ENCODE results near the gene ZNF431.
"Not testable (repeated sequence)": the region's sequence is repeated elsewhere in the genome, so short reads cannot be mapped to it uniquely, and the experiment has no call there.

ZNF431 gene

DNA sequence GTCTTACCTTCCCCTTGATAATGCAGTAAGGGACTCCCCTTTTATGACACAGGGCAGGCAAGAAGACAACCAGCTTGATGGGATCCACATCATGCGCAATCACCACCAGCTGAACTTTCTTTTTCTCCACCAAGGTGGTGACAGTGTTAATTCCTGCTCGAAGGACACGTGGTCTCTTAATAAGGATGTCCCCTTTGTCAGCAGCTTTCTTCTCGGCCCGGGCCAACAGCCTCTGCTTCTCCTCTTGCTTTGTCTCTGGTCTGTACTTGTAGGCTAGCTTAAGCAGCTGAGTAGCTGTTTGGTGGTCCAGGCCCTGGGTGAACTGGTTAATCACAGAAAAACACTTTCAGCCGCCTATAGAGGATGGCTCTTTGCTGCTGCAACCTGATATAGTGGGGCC lies 8.0 kb downstream of the ZNF431 start:
- Histone ChIP-seq H3K36me3 (ENCODE audit: control insufficient read depth, insufficient read depth, low read length) (peaks cover 39% of the 10 kb centered on the region), H3K4me3 (ENCODE audit: low read depth, low read length) (no peak overlapping the region), H3K4me1 (ENCODE audit: control insufficient read depth, insufficient read depth, low read length) (peaks cover 3% of the 10 kb centered on the region), H3K27me3 (ENCODE audit: control insufficient read depth, insufficient read depth, low read length) (no peaks in the 10 kb centered on the region), H3K9me3 (ENCODE audit: control insufficient read depth, insufficient read depth, low read length) (peaks cover 6% of the 10 kb centered on the region), H3K9ac (ENCODE audit: low read depth, low read length) (no peak overlapping the region)

DNA sequence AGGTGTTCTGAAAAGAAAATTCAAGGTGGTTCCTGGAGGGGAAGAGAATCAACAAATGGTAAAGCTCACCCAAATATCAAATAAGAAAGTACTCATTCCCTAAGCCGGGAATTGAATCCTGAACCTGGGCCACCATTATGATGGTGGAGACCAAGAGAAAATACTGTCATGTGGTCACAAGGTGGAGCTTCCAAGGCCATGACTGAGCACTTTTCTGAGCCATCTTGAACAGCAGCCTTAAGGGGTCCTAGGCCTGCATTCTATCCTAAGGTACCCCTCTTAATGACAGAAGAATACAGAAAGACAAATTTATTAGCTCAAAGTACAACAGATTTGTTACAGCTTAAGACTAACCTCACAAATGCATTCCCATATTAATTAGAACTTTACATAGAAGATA lies 9.6 kb downstream of the ZNF431 start:
- Histone ChIP-seq H3K27me3 (ENCODE audit: control insufficient read depth, insufficient read depth, low read length) (no peaks in the 10 kb centered on the region), H3K9me3 (ENCODE audit: control insufficient read depth, insufficient read depth, low read length) (peaks cover 6% of the 10 kb centered on the region), H3K9ac (ENCODE audit: low read depth, low read length) (no peak overlapping the region), H3K4me1 (ENCODE audit: control insufficient read depth, insufficient read depth, low read length) (peaks cover 3% of the 10 kb centered on the region), H3K4me3 (ENCODE audit: low read depth, low read length) (no peak overlapping the region), H3K36me3 (ENCODE audit: control insufficient read depth, insufficient read depth, low read length) (peaks cover 35% of the 10 kb centered on the region)

DNA sequence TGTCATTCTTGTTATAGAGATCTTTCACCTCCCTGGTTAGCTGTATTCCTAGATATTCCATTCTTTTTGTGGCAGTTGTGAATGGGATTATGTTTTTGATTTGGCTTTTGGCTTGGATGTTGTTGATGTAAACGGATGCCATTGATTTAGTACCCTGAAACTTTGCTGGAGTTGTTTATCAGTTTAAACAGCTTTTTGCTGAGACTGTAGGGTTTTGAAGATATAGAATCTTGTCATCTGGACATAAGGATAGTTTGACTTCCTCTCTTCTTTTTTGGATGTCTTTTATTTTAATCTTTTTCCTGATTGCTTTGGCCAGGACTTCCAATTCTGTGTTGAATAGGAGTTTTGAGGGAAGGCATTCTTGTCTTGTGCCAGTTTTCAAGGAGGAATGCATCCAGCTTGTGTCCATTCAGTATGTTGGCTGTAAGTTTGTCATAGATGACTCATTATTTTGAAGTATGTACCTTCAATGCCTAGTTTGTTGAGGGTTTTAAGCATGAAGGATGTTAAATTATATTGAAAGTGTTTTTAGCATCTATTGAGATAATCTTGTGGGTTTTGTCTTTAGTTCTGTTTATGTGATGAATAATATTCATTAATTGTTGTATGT lies 16.8 kb downstream of the ZNF431 start:
- Histone ChIP-seq H3K36me3 (ENCODE audit: control insufficient read depth, insufficient read depth, low read length) (peaks cover 5% of the 10 kb centered on the region), H3K27me3 (ENCODE audit: control insufficient read depth, insufficient read depth, low read length) (no peaks in the 10 kb centered on the region), H3K4me1 (ENCODE audit: control insufficient read depth, insufficient read depth, low read length) (no peaks in the 10 kb centered on the region), H3K9ac (ENCODE audit: low read depth, low read length) (no peak overlapping the region), H3K4me3 (ENCODE audit: low read depth, low read length) (no peak overlapping the region), H3K9me3 (ENCODE audit: control insufficient read depth, insufficient read depth, low read length) (no peaks in the 10 kb centered on the region)

DNA sequence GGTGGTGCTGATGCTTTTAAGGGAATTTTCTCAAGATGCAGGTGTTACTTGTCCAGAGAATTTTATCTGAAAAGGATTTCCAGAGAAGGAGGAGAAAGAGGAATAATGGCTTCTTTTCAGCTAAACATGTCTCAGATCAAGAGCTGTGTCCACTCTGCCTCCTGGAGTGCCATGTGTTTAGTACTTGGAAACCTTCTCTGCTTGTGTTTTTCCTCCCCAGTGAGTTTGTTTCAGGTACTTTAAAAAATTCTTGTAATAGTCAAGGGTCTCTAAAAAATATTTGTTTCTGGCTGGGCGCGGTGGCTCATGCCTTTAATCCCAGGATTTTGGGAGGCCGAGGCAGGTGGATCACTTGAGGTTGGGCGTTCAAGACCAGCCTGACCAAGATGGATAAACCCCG lies 22.7 kb downstream of the ZNF431 start:
- no peaks in the 10 kb centered on the region for H3K27me3 ChIP-seq (ENCODE audit: control insufficient read depth, insufficient read depth, low read length)
- H3K9ac ChIP-seq (ENCODE audit: low read depth, low read length): no peak overlapping the region
- no peak overlapping the region for H3K4me3 ChIP-seq (ENCODE audit: low read depth, low read length)
- H3K9me3 ChIP-seq (ENCODE audit: control insufficient read depth, insufficient read depth, low read length): no peaks in the 10 kb centered on the region
- H3K4me1 ChIP-seq (ENCODE audit: control insufficient read depth, insufficient read depth, low read length): no peaks in the 10 kb centered on the region
- H3K36me3 ChIP-seq (ENCODE audit: control insufficient read depth, insufficient read depth, low read length): peaks cover 5% of the 10 kb centered on the region

DNA sequence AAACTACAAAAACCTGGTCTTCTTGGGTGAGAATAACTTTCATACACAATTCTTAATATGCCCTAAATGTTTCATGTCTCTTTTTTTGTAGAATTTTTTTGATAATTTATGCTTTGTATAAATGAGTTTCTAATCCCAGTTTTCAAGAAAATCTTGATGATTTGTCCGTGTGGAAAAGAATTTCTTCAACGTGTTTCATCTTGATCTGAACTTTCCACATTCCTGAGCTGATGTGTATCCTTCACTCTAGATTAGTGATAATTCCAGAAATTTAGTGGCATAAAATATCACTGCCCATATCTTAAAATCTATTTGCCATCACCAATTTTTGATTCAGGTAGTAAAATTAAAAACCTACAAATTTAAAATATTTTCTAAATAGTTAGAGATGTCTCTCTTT lies 24.6 kb downstream of the ZNF431 start:
- Histone ChIP-seq H3K4me1 (ENCODE audit: control insufficient read depth, insufficient read depth, low read length) (no peaks in the 10 kb centered on the region), H3K36me3 (ENCODE audit: control insufficient read depth, insufficient read depth, low read length) (peaks cover 4% of the 10 kb centered on the region), H3K9ac (ENCODE audit: low read depth, low read length) (no peak overlapping the region), H3K9me3 (ENCODE audit: control insufficient read depth, insufficient read depth, low read length) (no peaks in the 10 kb centered on the region), H3K27me3 (ENCODE audit: control insufficient read depth, insufficient read depth, low read length) (no peaks in the 10 kb centered on the region), H3K4me3 (ENCODE audit: low read depth, low read length) (no peak overlapping the region)

DNA sequence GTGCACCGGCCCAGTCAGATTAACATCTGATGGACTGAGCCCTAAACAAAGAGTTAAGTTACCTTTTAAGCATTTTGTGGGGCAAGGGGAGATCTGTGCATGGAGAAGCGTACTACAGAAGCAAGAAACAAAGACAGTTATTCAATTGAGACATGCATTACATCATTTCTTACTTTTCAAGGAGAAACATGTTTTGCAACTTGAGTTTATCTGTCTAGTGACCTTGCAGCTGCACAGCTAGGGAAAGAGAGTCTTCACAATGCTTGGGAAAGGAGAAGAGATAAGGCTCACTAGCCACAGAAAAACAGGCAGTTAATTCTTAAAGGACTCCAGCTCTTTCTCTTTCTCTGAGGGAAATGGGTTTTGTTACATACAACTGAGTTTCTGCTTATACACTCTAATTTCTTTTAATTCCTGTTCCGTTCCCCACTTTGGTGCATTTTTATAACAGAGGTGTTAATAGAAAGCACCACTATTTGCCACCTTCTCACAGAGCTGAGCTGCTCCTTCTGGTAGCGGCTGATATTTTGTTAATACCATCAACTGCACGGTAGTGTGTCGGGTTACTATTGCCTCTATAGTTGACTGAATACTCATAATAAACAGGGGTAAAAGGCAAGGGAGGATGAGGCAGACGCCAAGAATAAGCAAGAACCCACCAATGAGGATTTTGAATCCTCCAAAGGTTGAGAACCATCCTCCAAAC lies 55.9 kb downstream of the ZNF431 start:
- no peak overlapping the region for H3K9ac ChIP-seq (ENCODE audit: low read depth, low read length)
- no peak overlapping the region for H3K4me3 ChIP-seq (ENCODE audit: low read depth, low read length)
- H3K36me3 ChIP-seq (ENCODE audit: control insufficient read depth, insufficient read depth, low read length): no peaks in the 10 kb centered on the region
- H3K4me1 ChIP-seq (ENCODE audit: control insufficient read depth, insufficient read depth, low read length): peaks cover 4% of the 10 kb centered on the region
- no peaks in the 10 kb centered on the region for H3K27me3 ChIP-seq (ENCODE audit: control insufficient read depth, insufficient read depth, low read length)
- H3K9me3 ChIP-seq (ENCODE audit: control insufficient read depth, insufficient read depth, low read length): no peaks in the 10 kb centered on the region

DNA sequence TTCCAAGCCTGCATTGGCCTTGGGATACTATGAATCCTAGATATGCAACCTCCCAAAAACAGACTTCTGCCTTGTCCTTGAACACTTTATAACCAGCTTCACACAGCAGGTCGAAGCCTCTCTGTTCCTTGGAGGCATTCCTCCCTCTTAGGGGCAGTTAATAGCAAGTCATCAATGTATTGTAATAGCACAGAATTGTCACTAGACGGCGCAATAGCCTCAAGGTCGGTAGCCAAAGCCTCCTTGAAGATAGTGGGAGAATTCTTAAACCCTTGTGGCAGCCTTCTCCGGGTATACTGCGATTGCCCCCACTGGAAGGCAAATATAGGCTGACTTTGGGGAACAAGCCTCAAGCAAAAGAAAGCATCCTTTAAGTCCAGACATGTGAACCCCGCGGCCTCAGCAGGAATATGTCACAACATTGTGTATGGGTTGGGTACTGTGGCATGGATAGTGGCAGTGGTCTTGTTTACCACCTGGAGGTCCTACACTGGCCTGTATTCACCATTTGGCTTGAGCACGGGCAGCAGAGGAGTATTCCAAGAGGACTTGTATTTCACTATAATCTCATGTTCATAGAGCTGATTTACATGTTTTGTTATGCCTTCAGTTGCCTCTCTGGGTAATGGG lies 61.1 kb downstream of the ZNF431 start:
- Histone ChIP-seq H3K9me3 (ENCODE audit: control insufficient read depth, insufficient read depth, low read length) (peaks cover 12% of the 10 kb centered on the region), H3K36me3 (ENCODE audit: control insufficient read depth, insufficient read depth, low read length) (no peaks in the 10 kb centered on the region), H3K9ac (ENCODE audit: low read depth, low read length) (no peak overlapping the region), H3K27me3 (ENCODE audit: control insufficient read depth, insufficient read depth, low read length) (no peaks in the 10 kb centered on the region), H3K4me1 (ENCODE audit: control insufficient read depth, insufficient read depth, low read length) (no peaks in the 10 kb centered on the region), H3K4me3 (ENCODE audit: low read depth, low read length) (no peak overlapping the region)

DNA sequence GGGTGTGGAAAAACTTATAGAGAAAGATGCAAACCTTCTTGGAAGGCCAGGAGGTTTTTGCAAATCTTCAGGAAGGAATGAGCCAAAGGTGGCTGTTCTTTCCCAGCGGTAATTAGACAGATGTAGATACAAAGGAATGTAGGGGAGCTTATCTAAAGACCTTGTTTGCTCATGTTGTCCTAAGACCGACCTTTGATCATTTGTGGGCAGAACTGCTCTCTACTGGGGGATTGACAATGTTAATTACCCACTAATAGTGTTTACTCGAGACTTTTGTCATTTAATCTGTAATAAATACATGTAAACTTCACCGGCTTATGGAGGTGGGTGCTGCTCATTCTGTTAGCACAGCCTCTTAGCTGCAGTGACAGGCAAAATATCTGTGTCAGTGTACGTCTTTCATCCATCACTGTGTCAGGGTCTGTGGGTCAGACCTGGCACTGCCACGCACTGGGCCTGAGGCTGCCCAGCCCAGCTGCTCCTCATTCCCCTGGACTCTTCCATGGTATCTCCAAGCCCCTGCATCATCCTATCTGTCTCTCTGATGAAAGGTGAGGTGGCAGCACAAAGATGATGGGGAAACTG lies 68.3 kb downstream of the ZNF431 start:
- Histone ChIP-seq H3K9me3 (ENCODE audit: control insufficient read depth, insufficient read depth, low read length) (peaks cover 12% of the 10 kb centered on the region), H3K4me3 (ENCODE audit: low read depth, low read length) (no peak overlapping the region), H3K27me3 (ENCODE audit: control insufficient read depth, insufficient read depth, low read length) (no peaks in the 10 kb centered on the region), H3K4me1 (ENCODE audit: control insufficient read depth, insufficient read depth, low read length) (peaks cover 2% of the 10 kb centered on the region), H3K36me3 (ENCODE audit: control insufficient read depth, insufficient read depth, low read length) (no peaks in the 10 kb centered on the region), H3K9ac (ENCODE audit: low read depth, low read length) (no peak overlapping the region)

DNA sequence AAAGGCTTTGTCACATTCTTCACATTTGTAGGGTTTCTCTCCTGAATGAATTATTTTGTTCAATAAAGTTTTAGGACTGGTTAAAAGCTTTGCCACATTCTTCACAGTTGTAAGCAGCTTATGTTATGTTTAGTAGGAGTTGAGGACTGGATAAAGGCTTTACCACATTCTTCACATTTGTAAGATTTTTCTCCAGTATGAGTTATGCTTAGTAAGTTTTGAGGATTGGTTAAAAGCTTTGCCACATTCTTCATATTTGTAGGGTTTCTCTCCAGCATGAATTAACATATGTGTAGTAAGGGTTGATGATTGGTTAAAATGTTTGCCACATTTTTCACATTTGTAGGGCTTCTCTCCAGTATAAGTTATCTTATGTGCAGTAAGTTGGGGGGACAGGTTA lies 79.9 kb downstream of the ZNF431 start:
- Histone ChIP-seq H3K9ac (ENCODE audit: low read depth, low read length) (no peak overlapping the region), H3K27me3 (ENCODE audit: control insufficient read depth, insufficient read depth, low read length) (no peaks in the 10 kb centered on the region), H3K4me1 (ENCODE audit: control insufficient read depth, insufficient read depth, low read length) (no peaks in the 10 kb centered on the region), H3K9me3 (ENCODE audit: control insufficient read depth, insufficient read depth, low read length) (no peaks in the 10 kb centered on the region), H3K4me3 (ENCODE audit: low read depth, low read length) (no peak overlapping the region), H3K36me3 (ENCODE audit: control insufficient read depth, insufficient read depth, low read length) (no peaks in the 10 kb centered on the region)

DNA sequence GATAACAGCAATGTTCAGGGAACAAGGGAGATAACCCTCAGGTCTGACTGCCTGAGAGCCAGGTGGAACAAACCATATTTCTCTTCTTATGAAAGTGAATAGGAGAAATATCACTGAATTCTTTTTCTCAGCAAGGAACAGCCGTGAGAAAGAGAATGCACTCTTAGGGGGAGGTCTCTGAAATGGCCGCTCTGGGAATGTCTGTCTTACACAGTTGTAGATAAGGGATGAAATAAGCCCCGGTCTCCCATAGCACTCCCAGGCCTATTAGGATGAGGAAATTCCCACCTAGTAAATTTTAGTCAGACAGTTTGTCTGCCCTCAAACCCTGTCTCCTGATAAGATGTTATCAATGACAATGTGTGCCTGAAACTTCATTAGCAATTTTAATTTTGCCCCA lies 88.1 kb downstream of the ZNF431 start:
- H3K9me3 ChIP-seq (ENCODE audit: control insufficient read depth, insufficient read depth, low read length): peaks cover 15% of the 10 kb centered on the region
- not testable (repeated sequence) for H3K4me3 ChIP-seq (ENCODE audit: low read depth, low read length); H3K27me3 ChIP-seq (ENCODE audit: control insufficient read depth, insufficient read depth, low read length)

DNA sequence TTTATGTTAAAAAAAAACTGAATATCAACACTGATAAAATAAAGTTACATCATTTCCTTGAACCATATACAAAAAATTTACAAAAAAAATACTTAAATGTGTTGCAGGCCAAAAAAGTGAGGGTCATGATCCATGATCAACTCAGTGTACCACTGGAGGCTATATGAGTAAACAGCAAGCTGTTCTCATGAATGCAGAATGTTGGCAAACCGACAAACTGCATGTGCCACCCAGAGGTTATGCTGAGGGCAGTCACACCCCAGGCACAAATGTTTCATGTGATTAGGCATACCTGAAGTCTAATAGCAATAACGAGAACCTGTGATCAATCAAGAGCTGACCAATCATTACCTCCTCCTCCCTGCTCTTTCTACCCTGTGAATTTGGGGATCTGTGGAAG lies 91.9 kb downstream of the ZNF431 start:
- H3K9ac ChIP-seq (ENCODE audit: low read depth, low read length): no peak overlapping the region
- H3K27me3 ChIP-seq (ENCODE audit: control insufficient read depth, insufficient read depth, low read length): no peaks in the 10 kb centered on the region
- H3K4me3 ChIP-seq (ENCODE audit: low read depth, low read length): no peak overlapping the region
- H3K36me3 ChIP-seq (ENCODE audit: control insufficient read depth, insufficient read depth, low read length): no peaks in the 10 kb centered on the region
- no peaks in the 10 kb centered on the region for H3K4me1 ChIP-seq (ENCODE audit: control insufficient read depth, insufficient read depth, low read length)
- H3K9me3 ChIP-seq (ENCODE audit: control insufficient read depth, insufficient read depth, low read length): peaks cover 15% of the 10 kb centered on the region

More for the DNA sequence above, 88.1 kb downstream of the ZNF431 start:
- not testable (repeated sequence) for H3K4me1 ChIP-seq (ENCODE audit: control insufficient read depth, insufficient read depth, low read length); H3K9ac ChIP-seq (ENCODE audit: low read depth, low read length); H3K36me3 ChIP-seq (ENCODE audit: control insufficient read depth, insufficient read depth, low read length)

DNA sequence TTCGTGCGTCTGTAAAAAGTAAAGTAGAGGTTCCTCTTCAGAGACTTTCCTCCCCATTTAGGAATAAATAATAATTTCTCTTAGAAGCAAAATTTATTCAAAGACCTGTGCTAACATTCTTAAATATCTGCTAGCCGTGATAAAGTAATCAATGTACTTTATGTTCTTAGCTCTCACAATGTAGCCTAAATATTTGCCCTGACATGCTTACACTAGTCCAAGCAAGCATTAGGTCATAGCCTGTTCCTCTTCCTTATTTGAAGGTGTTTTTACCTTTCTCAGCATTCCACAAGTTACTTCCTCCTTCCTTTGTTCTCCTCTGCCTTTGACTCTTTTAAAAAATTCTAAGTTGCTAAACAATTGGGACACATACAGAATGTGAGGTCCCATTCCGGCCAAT lies 94.9 kb downstream of the ZNF431 start:
- not testable (repeated sequence) for H3K9me3 ChIP-seq (ENCODE audit: control insufficient read depth, insufficient read depth, low read length); H3K36me3 ChIP-seq (ENCODE audit: control insufficient read depth, insufficient read depth, low read length); H3K27me3 ChIP-seq (ENCODE audit: control insufficient read depth, insufficient read depth, low read length); H3K4me3 ChIP-seq (ENCODE audit: low read depth, low read length); H3K9ac ChIP-seq (ENCODE audit: low read depth, low read length); H3K4me1 ChIP-seq (ENCODE audit: control insufficient read depth, insufficient read depth, low read length)

All from iPS-15b (cell line).